Progenitor cell of endocrine pancreas (in vitro differentiated cells): ENCODE measurements around the gene CSF1R. TPM values are rescaled to one million over a fixed set of nuclear protein-coding genes. Genes with fewer than 3 reads are reported as not detected.

ENCODE experiments used
- DNase-seq: peaks from one replicate; pipeline ENCODE4 v3.0.0; 2021; ENCODE audit warnings: low spot score; ENCODE audit not compliant: unreplicated experiment
- H3K27ac Mint-ChIP-seq: 2 replicates; pipeline ENCODE4 v1.8.0; 2021; ENCODE audit warnings: mild to moderate bottlenecking, moderate library complexity, mixed read lengths
- H3K27me3 Mint-ChIP-seq: 2 replicates; pipeline ENCODE4 v1.8.0; 2021; ENCODE audit warnings: mixed read lengths
- H3K36me3 Mint-ChIP-seq: 2 replicates; pipeline ENCODE4 v1.8.0; 2022; ENCODE audit warnings: mixed read lengths; ENCODE audit not compliant: insufficient read depth
- H3K4me1 Mint-ChIP-seq: 2 replicates; pipeline ENCODE4 v1.8.0; 2021; ENCODE audit warnings: low read depth, mixed read lengths
- H3K4me3 Mint-ChIP-seq: 2 replicates; pipeline ENCODE4 v1.8.0; 2021; ENCODE audit warnings: low read depth, mild to moderate bottlenecking, moderate library complexity, mixed read lengths
- H3K9me3 Mint-ChIP-seq: 2 replicates; pipeline ENCODE4 v1.8.0; 2021; ENCODE audit warnings: low read depth, mixed read lengths
- total RNA-seq: library from RNA; stranded (reverse); gene quantifications from 2 replicates; pipeline ENCODE4 v1.2.1, GENCODE V29; 2021
- TF ChIP-seq, protein P1 (sequence below): fragments of 200-600 bp; sonication (generic); IDR thresholded peaks from one replicate; pipeline ENCODE4 v1.5.0; 2021; ENCODE audit warnings: antibody characterized with exemption, mild to moderate bottlenecking; ENCODE audit not compliant: unreplicated experiment

CSF1R gene
- total RNA-seq, 1 donor from 2014 or later = not detected

DNA sequence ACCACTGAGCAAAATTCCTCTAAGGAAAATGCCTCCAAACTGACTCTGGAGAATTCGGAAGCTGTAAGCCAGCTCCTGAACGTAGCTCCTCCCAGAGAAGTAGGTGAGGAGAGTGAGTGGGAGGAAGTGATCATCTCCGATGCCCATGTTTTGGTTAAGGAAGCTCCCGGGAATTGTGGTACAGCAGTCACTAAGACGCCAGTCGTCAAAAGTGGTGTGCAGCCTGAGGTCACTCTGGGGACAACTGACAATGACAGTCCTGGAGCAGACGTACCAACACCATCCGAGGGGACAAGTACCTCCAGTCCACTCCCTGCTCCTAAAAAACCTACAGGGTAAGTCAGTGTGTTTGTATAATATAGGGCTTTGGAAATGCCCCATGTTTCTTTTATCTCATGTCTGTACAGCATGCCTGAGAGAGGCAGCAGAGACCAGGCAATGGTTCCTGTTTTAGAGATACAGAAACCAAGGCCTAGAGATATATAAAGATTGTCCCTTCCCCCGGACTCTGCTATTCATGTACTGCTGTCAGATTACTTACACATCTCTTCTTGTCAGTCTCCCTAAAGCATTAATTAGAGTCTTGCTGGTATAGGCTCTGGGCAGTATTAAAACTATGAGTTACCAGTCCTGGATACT is 61.9 kb downstream of the CSF1R start:
- Mint-ChIP-seq H3K4me1 (no peaks in the 10 kb centered on the region), H3K27ac (no peak overlapping the region), H3K4me3 (no peak overlapping the region), H3K9me3 (no peaks in the 10 kb centered on the region), H3K36me3 (peaks cover 14% of the 10 kb centered on the region), H3K27me3 (no peaks in the 10 kb centered on the region)
- no peak for DNase-seq
- TF ChIP-seq, protein P1, sequence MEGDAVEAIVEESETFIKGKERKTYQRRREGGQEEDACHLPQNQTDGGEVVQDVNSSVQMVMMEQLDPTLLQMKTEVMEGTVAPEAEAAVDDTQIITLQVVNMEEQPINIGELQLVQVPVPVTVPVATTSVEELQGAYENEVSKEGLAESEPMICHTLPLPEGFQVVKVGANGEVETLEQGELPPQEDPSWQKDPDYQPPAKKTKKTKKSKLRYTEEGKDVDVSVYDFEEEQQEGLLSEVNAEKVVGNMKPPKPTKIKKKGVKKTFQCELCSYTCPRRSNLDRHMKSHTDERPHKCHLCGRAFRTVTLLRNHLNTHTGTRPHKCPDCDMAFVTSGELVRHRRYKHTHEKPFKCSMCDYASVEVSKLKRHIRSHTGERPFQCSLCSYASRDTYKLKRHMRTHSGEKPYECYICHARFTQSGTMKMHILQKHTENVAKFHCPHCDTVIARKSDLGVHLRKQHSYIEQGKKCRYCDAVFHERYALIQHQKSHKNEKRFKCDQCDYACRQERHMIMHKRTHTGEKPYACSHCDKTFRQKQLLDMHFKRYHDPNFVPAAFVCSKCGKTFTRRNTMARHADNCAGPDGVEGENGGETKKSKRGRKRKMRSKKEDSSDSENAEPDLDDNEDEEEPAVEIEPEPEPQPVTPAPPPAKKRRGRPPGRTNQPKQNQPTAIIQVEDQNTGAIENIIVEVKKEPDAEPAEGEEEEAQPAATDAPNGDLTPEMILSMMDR = no peak

- Mint-ChIP-seq H3K4me3 (no peak overlapping the region), H3K27ac (no peak overlapping the region), H3K9me3 (no peaks in the 10 kb centered on the region), H3K36me3 (peaks cover 15% of the 10 kb centered on the region), H3K27me3 (no peaks in the 10 kb centered on the region), H3K4me1 (no peaks in the 10 kb centered on the region)
- no peak for DNase-seq
- TF ChIP-seq, protein P1 = no peak
Observed at GRCh38 chr5:150023136-150023535, 63.2 kb downstream of the CSF1R start.

- no peaks in the 10 kb centered on the region for H3K9me3 Mint-ChIP-seq
- DNase-seq = no peak
- no peak overlapping the region for H3K27ac Mint-ChIP-seq
- H3K4me1 Mint-ChIP-seq = no peaks in the 10 kb centered on the region
- H3K4me3 Mint-ChIP-seq = no peak overlapping the region
- H3K27me3 Mint-ChIP-seq = no peaks in the 10 kb centered on the region
- H3K36me3 Mint-ChIP-seq = peaks cover 12% of the 10 kb centered on the region
- TF ChIP-seq, protein P1 = no peak
Observed at GRCh38 chr5:150022681-150023080, 63.7 kb downstream of the CSF1R start.

DNA sequence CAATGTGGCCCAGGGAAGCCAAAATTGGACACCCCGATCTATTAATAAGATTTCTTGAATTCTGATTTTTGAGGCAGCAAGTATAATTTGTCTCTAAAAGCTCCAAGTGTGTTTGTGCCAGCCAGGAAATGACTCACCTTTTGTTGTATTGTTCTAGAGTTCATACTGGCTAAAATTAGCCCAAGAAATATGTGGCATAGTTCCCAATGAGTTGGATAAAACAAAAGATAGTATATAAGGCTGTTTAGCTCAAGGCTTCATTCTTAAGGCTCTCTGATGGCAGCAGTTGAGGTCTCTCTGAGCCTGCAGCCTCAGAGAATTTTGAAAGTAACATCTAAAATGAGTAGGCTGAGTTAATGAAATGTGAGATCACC is 64.2 kb downstream of the CSF1R start:
- Mint-ChIP-seq H3K4me3 (no peak overlapping the region), H3K36me3 (peaks cover 13% of the 10 kb centered on the region), H3K27me3 (no peaks in the 10 kb centered on the region), H3K4me1 (no peaks in the 10 kb centered on the region), H3K27ac (no peak overlapping the region), H3K9me3 (no peaks in the 10 kb centered on the region)
- TF ChIP-seq, protein P1 = no peak
- no peak for DNase-seq

- Mint-ChIP-seq H3K27me3 (no peaks in the 10 kb centered on the region), H3K9me3 (no peaks in the 10 kb centered on the region), H3K4me1 (no peaks in the 10 kb centered on the region), H3K27ac (no peak overlapping the region), H3K36me3 (peaks cover 17% of the 10 kb centered on the region), H3K4me3 (no peak overlapping the region)
- no peak for DNase-seq
- TF ChIP-seq, protein P1 = no peak
Observed at GRCh38 chr5:150021491-150022157, 64.7 kb downstream of the CSF1R start.
